Hematopoietic multipotent progenitor cell (in vitro differentiated cells): ENCODE data around the gene RELN. TPM values are rescaled to one million over a fixed set of nuclear protein-coding genes. Genes with fewer than 3 reads are reported as not detected.
"Not testable (repeated sequence)": the region's sequence is repeated elsewhere in the genome, so short reads cannot be mapped to it uniquely, and the experiment has no call there.

Experiments
- DNase-seq, 3 donors: peaks; one replicate each; pipeline ENCODE4 v3.0.0-alpha.2; 2011 to 2015; ENCODE audit warnings: low read depth in 2 of 3, low spot score in 2 of 3
- total RNA-seq: library from RNA; depleted of rRNA; stranded (reverse); fragments of >200 nt; gene quantifications from one replicate; pipeline ENCODE4 v1.2.3, GENCODE V29; 2012

The RELN gene
- total RNA-seq, 1 donor = not detected

DNA sequence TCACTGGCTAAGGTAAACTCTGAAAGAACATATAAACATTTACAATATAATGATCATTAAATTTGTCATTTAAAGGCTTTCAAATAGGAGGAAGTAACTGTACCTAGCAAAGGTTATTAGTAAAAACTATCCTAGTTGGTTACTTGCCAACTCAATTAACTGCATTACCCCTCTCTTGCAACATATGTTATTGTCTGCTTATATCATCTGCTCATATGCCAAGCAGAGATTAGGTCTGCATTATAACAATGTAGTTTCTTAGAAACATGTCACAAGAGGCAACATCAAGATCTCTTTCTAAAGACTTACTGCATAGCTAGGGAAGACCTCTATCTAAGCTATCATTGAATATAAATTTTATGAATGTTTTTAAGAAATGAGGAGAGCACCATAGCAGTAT is 132.5 kb downstream of the RELN start:
- no peak for DNase-seq

DNA sequence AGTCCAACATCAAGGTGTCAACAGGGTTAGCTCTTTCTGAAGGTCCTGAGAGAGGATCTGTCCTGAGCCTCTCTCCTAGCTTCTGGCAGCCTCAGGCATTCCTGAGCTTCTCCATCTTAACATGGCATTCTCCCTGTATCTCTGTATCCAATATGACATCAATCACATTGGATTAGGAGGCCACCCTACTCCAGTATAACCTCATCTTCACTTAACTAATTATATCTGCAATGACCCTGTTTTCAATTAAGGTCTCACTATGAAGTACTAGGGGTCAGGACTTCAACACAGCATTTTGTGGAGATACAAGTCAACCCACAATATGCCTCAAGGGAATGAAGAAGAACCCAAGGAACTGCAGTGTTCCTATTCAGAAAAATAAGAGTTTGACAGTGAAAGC is 133.8 kb downstream of the RELN start:
- DNase-seq = no peak

- no peak for DNase-seq
These were observed 134.8 kb downstream of the RELN start for GRCh38 chr7:103854611-103855010.

DNA sequence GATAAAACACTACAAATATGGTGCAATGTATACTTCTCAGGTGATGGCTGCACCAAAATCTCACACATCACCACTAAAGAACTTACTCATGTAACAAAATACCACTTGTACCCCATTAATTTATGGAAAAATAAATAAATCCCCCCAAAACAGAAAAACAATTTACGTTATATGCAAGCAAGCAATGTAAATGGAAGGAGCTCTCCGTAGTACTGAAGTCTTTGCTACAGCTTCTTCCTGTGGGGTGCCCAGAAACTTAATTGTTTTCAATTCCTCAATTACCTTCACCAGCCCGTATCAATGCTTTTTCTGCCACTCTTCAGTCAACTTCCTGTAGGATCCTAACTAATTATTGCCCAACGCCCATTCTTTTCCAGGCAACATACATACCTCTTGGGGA is 138.1 kb downstream of the RELN start:
- DNase-seq = peak in 1 of 3 donors; percentile 22

GRCh38 chr7:103843689-103844480 is 145.6 kb downstream of the RELN start:
- no peak for DNase-seq

GRCh38 chr7:103833401-103833800 is 156.1 kb downstream of the RELN start:
- no peak for DNase-seq

DNA sequence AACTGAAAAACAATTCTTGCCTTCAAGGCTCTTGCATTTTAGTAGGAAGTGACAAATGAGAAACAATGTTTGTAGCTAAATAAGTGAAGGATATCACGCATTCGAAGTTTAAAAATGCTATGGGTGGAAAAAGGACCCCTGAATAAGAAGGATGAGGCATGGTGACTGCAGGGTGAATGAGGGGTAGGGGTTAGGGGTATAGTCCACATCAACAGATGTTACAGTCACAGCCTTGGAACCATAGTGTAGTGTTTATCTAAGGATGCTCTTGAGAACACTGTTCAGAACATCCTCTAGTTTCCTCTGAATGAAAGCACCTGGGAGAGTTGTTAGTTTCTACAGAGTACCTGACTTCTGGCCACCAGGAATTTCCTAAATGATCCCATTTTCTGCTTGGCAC is 157.0 kb downstream of the RELN start:
- DNase-seq = no peak

DNA sequence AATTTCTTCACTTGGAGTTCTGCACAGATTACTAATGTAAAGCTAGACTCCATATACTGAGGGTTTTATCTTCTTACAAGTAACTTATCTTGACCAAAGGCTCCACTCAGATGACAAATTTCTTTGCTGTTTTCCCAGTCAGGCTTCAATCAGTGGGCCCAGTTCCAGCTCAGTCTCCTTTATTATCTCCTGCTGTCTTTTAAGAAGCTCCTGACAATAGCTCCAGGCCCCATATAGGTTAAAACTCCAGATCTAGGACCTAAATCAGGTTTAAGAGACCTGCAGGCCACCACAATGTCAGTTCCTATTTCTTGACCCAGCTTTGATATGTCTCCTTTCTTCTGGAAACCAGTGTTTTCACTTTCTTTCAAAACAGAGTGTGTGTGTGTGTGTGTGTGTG is 165.2 kb downstream of the RELN start:
- no peak for DNase-seq

DNA sequence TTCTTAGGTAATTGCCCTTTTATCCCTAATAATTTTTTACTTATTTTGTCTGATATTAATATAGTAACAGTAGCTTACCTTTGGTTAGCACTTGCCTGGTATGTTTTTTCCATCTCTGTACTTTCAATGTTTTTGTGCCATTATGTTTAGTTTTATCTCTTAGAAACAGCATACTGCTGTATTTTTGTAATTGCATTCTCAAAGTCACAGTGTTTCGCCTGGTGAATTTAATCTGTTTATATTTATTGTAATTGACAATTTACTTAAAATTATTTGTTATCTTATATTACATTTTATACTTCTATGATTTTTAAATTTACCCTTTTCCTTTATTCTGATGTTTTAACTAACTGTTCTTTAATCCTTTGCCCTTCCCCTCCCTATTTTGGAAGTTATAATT is 166.4 kb downstream of the RELN start:
- DNase-seq = no peak

DNA sequence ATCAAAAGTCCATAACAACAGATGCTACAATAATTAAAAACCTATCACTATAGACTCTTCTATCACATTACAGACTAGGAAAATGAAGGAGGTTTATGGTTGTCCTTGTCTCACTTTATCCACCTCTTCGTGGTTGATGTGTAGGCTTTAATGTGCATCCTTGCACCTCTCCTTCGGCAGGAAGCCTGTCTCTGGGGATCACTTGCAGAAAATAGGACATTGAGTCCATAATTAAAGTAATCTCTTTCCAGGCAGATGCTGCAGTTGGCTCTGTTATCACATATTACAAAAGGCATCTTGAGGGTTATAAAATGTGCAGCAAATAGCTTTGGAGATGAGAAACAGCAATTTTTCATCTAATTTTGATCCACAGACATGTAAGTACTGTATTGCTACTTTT is 168.4 kb downstream of the RELN start:
- no peak for DNase-seq

- not testable (repeated sequence) for DNase-seq
These were observed 173.5 kb downstream of the RELN start for GRCh38 chr7:103815972-103816371.

- no peak for DNase-seq
These were observed 175.5 kb downstream of the RELN start for GRCh38 chr7:103813970-103814369.

GRCh38 chr7:103811997-103812396 is 177.5 kb downstream of the RELN start:
- no peak for DNase-seq

GRCh38 chr7:103811290-103811689 is 178.2 kb downstream of the RELN start:
- DNase-seq = no peak

GRCh38 chr7:103810112-103810744 is 179.2 kb downstream of the RELN start:
- DNase-seq = no peak

- no peak for DNase-seq
These were observed 180.0 kb downstream of the RELN start for GRCh38 chr7:103809229-103809994.

- no peak for DNase-seq
These were observed 184.1 kb downstream of the RELN start for GRCh38 chr7:103805346-103805745.

- DNase-seq = no peak
These were observed 185.8 kb downstream of the RELN start for GRCh38 chr7:103803631-103804030.

DNA sequence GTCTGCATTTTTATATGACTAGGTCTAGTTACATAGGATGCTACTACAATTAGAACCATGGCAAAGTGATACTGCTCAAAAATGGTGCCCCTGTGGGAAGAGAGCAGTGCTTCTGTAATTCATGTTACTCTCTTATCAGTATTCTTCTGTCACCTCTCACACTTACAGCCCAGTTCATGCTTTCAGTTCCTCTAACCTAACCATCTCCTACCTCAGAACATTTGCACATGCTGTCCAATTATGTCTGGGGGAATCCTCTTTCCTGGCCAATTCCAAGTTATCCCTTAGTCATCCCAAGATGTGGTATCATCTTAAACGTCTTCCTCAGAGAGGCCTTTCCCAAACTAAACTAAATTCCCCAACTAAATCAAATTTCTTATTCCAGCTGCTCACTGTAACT is 190.2 kb downstream of the RELN start:
- no peak for DNase-seq

DNA sequence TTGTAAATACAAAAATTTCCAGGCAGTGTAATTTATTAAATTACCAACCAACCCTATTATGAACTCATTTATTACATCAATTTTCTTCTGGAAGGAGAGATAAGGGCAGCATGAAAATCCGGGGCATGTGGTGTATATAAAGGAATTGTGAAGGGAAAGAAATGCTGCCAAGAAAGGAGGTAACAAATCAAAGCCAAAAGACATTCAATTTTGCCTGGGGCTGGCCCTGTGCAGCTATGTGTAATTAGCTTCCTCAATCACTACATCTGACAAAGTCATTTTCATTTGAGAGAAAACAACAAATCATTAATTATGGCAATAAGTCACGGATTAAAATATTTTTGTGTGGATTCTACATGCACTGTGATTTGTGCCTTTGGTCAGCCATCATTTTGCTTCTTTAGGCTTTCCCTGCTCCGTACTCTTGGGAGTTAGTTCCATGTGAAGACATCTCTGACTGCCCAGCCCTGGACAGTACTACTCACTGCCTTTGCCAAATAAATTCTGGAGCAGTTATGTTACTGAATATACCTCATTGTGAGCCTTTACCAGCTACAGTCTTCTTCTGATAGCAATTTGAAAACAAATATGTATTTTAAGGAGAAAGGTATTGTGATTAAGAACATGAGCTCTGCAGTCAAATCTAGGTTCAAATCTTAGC is 191.7 kb downstream of the RELN start:
- DNase-seq = no peak

- DNase-seq = no peak
These were observed 193.0 kb downstream of the RELN start for GRCh38 chr7:103796327-103796962.
